HTR-8/SVneo (cell line): Measurements from ENCODE around the gene PARD3B.

ENCODE experiments used
- DNase-seq: peaks from one replicate; pipeline ENCODE4 v3.0.0; 2011; ENCODE audit warnings: low spot score, mixed read lengths; ENCODE audit not compliant: insufficient read length
- FAIRE-seq: peaks from 2 replicates; lab custom pipeline; 2011; peaks lifted over from hg19 to GRCh38; lab: Jason Lieb, UNC

PARD3B gene

GRCh38 chr2:205386109-205386508, 840.8 kb downstream of the PARD3B start:
- FAIRE-seq (no peak), DNase-seq (no peak)

DNA sequence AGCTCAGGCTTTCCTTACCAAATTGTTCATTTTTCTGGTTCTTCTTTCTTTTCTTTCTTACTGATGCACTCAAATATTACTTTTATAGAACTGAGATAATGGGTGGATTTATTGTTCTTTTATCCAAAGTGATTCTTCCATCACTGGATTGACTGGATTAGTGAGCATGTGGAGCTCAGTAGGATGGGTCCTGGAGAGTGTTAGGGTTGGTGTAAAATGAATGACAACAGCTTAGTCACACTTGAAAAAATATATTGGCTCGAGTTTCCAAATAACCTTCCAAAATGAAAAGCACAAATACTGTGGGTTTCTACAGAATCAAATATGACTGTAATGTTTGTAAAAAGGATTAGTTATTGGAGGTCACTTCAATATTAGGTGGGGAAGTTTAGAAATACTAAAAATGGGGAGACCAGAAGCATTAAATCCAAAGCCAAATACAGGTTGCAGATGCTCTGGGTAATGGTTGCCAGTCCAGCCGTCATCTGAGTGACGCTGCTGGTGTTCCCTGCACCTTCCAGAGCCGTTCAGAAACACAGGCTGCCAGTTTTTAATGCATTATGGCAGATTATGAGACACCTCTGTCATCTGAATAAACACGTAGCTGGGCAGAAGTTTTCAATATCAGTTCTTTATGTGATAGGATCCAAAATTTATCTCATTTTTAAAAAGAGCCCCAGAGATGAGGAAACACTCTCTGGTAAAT, 842.2 kb downstream of the PARD3B start:
- DNase-seq (no peak), FAIRE-seq (no peak)

GRCh38 chr2:205390866-205391265, 845.6 kb downstream of the PARD3B start:
- no peak for FAIRE-seq

GRCh38 chr2:205401511-205401910, 856.2 kb downstream of the PARD3B start:
- no peak for FAIRE-seq
- DNase-seq, result no peak

More at GRCh38 chr2:205390866-205391265, 845.6 kb downstream of the PARD3B start:
- DNase-seq, result no peak

DNA sequence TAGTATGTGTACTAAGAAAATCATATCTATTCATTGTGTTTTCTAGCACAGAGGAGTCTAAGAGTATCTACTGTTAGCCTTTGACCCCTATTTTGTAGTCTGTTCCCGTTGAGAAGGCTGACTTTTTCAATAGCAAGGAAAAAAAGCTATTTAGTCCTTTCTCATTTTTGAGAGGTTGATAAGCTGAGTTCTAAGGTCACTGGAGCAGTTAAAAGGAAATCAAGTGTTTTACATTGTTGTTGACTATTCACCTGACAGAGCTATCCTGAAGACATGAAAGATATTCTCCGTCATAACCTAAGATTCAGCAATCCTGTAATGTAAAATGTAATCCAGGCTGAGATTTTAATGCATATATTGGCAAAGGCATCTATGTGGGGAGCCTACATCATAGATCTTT, 856.7 kb downstream of the PARD3B start:
- FAIRE-seq (no peak), DNase-seq (no peak)

GRCh38 chr2:205403244-205403825, 858.1 kb downstream of the PARD3B start:
- FAIRE-seq, result no peak
- DNase-seq, result no peak

GRCh38 chr2:205405194-205405593, 859.9 kb downstream of the PARD3B start:
- no peak for DNase-seq
- no peak for FAIRE-seq

DNA sequence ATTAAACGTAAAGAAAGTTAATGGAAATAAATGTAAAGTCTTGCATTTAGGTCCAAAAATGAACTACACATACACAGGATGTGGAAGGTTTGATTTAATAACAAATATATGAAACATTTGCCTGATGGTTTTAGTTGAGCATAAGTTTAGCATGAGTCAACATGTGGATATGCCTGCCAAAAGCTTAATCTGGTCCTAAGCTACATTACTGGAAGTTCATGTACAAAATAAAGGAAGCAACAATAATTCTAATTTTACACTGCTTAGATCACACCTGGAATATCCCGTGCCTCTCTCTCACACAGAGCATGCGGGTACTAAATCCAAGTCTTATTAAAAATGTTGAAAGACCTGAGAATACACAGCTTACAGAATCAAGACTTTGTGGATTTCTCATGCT, 860.5 kb downstream of the PARD3B start:
- FAIRE-seq, result no peak
- peak; percentile 9 for DNase-seq

- FAIRE-seq, result no peak
- no peak for DNase-seq
These were observed 862.7 kb downstream of the PARD3B start for GRCh38 chr2:205407984-205408383.

GRCh38 chr2:205408696-205409095, 863.4 kb downstream of the PARD3B start:
- no peak for FAIRE-seq
- DNase-seq, result no peak

- no peak for FAIRE-seq
- DNase-seq, result no peak
These were observed 864.1 kb downstream of the PARD3B start for GRCh38 chr2:205409411-205409810.

DNA sequence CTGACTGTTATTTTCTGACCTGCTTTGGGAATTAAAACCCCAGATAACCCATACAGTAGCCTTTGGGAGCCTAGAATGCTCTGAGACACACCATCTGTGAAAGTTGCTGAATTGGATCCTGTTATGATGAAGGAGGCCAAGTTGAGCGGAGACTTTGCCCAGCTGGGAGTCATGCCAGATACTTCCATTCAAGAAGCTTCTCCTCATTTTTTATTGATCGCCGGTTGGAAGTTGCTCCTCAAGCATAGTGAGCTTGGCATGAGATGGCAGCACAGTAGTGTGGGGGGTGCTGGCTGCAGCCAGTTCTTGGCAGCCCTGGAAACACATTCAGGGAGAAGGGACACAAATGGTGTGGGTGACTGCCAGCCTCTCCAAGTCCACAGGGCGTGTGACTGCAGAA, 866.3 kb downstream of the PARD3B start:
- DNase-seq, result no peak
- FAIRE-seq, result no peak

DNA sequence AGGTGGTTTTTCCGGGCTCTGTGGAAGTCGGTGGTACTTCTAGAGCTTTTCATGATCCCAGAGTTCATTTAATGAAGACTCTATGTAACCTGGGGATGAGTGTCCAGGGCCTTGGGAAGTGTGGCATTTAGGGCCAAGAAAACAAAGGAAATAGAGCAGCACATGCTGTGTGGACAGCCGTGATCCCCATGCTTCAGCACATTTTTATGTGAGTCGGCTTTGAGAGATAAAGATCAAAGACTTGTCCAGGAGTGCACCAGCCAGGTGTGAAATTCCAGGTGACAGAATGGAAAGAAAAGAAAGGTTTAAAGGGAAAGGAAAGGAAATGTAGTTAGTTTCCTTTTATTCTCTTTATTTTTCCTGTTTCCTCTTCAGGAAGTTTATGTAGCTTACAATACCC, 879.1 kb downstream of the PARD3B start:
- FAIRE-seq (no peak), DNase-seq (no peak)

- DNase-seq (no peak), FAIRE-seq (no peak)
These were observed 879.8 kb downstream of the PARD3B start for GRCh38 chr2:205425102-205425501.

- DNase-seq (no peak), FAIRE-seq (no peak)
These were observed 881.8 kb downstream of the PARD3B start for GRCh38 chr2:205427112-205427511.

- DNase-seq (no peak), FAIRE-seq (no peak)
These were observed 883.5 kb downstream of the PARD3B start for GRCh38 chr2:205428811-205429210.

DNA sequence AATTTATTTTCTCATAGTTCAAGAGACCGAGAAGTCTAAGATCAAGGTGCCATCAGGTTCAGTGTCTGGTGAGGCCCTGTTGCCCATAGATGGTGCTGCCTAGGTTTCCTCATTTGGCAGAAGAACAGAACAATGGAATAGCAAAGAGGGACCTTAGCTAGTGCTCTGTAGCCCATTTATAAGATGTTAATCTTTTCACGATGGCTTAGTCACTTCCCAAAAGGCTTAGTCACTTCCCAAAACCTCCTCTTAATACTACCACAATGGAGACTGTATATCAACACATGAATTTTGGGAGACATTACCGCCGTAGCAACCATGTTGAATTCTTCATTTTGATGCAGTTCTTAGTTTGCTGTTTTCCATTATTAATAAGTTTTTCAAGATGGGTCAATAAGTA, 890.7 kb downstream of the PARD3B start:
- no peak for FAIRE-seq
- no peak for DNase-seq

DNA sequence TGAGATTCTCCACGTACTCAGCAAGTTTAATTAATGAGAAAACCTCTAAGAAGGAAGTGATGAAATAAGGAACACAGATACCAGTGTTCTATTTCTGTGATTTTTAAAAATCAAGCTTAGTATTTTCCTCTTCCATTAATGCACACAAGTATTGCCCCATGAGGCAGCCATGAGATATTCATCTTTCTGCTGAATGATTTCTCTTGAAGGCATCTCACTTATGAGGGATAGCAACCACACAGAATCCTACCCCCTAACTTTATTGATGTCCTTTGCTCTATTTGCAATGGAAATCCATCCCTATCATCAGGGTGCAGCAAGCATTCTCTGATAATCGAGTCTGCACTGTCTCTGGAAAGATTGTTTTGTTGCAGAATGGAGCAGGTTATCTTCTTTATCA, 893.0 kb downstream of the PARD3B start:
- no peak for DNase-seq
- FAIRE-seq, result no peak

GRCh38 chr2:205439621-205440020, 894.3 kb downstream of the PARD3B start:
- no peak for FAIRE-seq

GRCh38 chr2:205441524-205441923, 896.2 kb downstream of the PARD3B start:
- FAIRE-seq (no peak), DNase-seq (no peak)

More at GRCh38 chr2:205439621-205440020, 894.3 kb downstream of the PARD3B start:
- no peak for DNase-seq

DNA sequence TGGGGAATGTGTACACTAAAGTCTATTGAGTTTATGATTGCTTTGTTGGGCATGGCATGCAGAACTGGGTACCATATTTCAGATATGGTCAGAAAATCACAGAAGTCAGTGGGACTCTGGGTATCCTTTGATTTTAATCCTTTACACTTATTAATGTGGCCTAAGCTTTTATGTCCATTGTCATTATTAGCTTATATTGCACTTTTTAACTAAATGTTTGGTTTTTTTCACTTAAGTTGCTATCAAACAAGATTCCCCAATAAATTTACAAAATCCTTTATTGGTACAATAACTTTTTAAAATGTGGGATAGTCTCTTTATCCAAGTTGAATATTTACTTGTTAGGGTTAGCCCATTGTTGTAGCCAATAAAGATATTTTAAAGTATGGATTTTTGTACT, 902.9 kb downstream of the PARD3B start:
- DNase-seq, result no peak
- FAIRE-seq, result no peak

DNA sequence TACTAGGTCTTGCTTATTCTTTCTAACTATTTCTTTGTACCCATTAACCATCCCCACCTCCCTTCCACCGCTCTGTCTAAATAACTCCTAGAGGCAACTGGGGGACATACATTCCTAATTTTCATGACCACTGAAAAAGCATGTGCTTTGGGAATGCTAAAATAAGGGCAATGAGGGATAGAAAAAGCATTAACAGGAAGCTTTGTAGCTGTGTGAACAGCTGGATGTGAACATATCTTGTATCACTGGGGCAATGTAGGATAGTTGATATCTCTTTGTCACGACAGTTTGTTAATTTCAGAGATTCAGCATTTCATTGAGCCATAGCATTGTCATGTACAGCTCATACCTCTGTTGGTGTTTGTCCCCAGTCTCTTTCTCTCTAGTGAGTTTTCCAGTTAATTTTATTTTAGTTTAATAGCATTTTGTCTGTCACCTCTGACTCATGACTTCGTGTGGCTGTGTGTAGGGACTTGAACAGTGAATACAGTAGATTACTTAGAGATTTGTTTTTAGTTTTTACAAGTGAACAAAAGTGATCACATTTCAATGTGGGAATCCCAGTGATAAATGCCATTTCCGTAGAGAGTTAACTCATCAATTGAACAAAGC, 906.7 kb downstream of the PARD3B start:
- no peak for DNase-seq
- no peak for FAIRE-seq
